Islet precursor cell (in vitro differentiated cells): ENCODE results near the gene VSX1.

ENCODE experiments used
- DNase-seq: peaks from one replicate; pipeline ENCODE4 v3.0.0-alpha.2; 2018

Gene VSX1

GRCh38 chr20:25051386-25052155 is 30.4 kb downstream of the VSX1 start:
- peak; percentile 34 for DNase-seq

- peak; percentile 37 for DNase-seq
Observed at GRCh38 chr20:25050501-25051350, 31.2 kb downstream of the VSX1 start.

DNA sequence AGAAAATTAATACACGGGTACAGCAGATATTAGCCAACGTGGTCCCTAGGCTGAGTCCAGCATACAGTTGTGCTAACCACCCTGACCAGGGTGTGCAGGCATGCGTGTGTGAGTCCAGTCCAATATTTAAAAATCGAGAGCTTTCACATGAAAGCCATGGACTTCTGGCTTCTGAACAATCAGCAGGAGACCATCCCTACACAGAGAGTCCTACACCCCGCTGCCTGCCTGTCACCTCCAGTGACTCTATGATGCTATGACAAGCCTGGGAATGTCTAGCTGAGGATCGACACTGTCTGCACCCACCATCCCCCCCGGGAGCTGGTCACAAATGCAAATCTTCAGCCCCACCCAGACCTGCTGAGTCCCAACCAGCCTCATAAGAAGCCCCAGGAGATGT is 31.9 kb downstream of the VSX1 start:
- DNase-seq = no peak

DNA sequence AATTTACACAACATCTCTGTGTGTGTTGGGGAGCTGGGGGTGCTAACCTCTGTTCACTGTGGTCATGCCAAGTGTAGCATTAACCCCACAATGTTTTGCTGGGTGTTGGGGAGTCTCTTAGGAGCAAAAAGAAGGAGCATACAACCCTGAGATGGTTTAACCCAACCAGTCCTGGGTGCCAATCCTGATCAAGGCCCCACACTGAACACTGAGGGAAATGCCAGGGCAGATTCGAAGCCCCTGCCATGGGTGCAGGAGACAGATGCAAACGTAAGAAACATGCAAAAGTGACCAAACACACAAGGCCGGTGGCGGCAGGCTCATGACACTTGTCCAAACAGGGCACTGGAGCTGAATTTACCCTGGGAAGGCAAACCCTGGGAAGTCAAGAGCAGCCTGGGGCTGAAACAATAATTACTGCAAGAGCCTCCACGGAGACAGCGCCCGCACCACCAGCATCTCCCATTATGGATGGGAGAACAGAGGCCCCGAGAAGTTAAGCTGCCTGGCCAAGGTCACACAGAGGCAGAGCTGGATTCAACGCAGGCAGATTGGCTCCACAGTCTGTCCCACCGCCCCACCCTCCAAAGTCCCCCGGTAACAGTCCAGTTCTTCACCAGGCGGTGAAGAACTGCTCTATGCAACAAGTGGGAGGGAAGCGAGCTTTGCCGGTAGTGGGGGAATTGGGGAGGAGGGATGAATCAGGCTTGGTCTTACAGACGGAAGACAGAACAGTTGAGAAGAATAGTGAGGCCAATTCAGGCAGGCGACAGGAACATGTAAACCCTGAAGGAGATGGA is 32.5 kb downstream of the VSX1 start:
- no peak for DNase-seq

GRCh38 chr20:25048519-25048952 is 33.4 kb downstream of the VSX1 start:
- DNase-seq = no peak

DNA sequence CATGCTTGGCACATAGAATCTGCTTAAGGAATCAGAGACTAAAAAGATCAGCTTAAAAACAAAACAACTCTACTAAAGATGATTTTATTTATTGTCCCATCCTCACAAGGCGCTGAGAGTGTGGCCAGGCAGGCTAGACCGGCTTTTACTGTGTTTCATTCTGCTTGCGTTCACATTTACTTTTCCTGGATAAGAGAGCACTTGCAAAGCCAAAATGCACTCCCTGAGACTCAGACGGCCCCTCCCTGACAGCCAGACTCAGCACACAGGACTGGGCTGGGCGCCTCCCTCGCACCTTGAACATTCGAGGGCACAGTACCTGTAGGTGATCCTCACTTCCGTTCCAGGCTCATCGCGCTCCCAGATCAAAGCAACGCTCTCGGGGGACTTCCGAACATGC is 34.2 kb downstream of the VSX1 start:
- DNase-seq = no peak

DNA sequence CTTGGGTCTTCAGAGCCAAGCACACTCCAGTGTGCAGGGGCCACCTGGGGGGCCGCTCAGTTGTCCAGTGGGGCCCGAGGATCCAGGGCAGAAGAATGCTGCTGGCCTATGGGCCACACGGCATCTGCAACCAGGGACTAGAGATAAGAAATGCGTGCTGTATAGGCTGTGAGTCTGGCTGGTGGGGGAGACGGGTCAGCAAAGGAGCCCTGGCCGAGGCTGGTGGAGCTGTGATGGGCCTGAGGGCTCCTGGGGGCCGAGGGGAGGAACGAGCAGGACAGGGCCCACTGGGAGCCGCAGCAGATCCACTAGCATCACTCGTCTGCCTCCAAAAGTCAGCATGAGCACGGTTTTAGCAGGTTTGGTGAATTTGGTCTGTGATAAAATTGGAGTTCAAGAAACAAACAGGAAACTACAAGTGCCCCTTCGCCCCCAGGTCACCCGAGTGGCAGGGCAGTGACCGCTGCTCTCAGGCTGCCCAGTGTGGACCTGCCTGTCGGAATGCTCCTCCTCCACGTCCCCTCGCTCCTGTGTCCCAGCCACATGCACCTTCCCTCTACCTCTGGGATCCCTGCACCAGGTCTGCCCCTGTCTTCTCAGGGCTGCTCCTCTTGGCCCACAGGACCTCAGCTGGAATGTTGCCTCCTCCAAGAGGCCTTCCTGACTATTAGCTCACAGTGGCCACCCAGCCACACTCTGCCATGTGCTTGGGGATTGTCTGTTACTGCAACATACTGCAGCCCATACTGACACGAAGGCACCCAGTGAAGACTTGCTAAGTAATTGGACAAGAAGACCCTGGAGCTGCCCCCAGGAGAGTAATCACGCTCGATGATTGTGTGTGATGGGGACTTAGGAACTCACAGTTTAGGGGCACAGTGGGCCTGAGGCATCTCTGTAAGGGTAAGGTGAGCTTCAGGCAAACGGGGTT is 34.9 kb downstream of the VSX1 start:
- no peak for DNase-seq

DNA sequence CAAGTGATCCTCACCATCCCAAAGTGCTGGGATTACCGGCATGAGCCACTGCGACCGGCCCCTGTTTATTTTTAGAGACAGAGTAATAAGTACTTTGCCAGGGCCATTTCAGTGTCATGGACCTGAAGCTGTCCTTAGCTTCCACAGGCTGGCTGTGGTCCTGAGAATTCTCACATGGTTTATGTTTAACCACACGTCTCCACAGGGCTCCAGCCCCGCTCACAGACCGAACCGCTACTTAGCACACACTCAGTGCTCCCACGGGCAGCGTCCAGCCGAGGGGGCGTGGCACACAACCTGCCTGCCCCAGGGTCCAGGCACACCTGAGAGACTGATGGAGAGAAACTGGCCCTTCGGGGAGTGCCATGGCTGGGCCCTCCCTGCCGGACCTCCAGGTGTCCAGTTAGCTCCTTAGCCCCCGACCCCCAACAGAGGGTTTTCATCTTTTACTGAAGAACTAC is 35.7 kb downstream of the VSX1 start:
- DNase-seq = no peak

DNA sequence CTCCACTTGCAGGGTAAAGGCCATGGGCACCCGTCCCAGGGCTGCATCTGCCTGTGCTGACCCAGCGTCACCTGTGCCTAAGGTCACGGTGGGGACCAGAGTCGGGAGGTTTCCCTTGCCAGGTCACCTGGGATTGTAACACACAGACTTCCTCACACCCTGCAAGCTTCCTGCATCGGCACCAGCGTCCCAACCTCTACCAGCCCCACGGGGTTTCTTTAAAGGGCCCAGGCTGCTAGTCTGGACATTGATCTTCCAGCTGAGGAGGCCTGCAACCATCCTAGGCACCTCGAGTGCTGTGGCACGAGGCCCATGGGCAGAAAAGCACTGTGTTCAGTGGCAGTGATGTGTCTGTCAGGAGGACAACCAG is 36.6 kb downstream of the VSX1 start:
- no peak for DNase-seq

GRCh38 chr20:25044660-25045342 is 37.1 kb downstream of the VSX1 start:
- DNase-seq = no peak

GRCh38 chr20:25044261-25044560 is 37.7 kb downstream of the VSX1 start:
- DNase-seq = no peak

GRCh38 chr20:25043499-25044260 is 38.3 kb downstream of the VSX1 start:
- DNase-seq = no peak

DNA sequence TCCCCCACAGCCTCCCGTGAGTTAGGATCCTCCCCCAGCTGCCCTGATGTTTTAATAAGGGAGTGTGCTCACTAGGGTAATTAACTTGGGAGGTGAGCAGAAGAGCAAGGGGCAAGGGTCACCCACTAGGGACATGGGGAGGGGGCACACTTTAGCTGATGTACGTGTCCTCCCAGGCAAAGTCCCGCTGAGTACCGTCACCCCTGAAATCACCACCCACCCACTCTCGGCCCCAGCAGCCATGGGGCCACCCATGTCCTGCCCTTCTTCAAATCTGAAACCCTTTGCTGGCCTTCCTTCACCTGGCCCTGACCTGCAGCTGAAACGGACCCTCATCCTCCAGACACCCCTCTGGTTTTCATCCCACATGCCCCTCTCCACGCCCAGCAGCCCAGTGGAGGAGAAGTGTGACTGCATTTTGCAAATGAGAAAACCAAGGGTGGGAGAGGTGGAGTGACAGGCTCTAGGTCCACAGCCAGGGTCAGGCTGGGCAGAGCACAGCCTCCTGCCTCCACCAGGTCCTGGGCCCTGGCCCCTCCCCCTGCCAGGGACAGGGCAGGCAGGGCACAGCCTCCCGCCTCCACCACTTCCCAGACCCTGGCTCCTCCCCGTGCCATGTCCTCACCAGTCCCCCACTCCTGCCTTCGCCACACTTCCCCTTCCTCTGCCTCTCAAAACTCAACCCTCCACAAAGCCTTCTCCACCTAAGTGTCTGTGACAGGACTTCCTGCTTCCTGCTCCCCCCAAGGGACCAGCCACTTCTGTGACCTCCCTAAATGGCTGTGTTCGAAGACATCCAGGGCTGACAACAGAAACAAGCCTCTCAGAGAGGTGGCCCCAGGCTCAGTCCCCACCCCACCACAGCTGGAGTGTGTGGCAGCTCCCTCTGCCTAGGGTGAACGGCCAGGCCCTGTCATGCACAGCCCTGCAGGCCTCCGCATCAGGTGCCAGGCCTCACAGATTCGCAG is 39.1 kb downstream of the VSX1 start:
- no peak for DNase-seq

DNA sequence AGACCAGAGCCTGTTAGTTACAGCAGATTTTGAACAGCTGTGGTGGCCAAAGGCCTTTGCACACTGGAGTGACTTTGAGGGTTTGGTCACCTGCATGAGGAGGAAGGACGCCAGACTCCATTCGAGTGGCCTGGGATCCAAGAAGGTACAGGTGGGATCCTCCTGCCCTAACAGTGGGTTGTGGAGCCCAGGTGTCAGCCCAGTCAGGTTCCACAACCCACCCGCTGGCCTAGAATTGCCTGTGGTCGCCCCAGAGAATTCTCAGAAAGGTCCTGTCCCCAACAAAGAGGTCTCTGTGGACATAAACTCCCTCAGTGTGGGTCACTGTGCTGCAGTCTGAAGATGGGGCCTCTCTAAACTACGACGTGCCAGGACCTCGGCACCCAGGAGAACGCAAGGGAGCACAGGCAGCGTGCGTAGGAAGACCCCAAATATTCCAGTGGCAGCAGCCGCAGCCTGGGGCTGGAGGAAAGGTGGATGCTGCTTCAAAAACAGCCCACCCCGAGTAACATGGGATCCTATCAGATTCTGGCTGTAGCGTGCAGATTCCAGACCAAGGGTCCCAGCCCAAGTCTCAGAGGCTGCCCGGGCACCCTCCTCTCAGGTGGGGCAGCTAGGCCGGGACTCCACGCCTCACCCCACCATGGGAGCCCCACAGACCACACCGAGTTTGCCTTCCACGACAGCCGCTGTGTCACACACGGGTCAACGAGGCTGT is 40.0 kb downstream of the VSX1 start:
- DNase-seq = no peak

DNA sequence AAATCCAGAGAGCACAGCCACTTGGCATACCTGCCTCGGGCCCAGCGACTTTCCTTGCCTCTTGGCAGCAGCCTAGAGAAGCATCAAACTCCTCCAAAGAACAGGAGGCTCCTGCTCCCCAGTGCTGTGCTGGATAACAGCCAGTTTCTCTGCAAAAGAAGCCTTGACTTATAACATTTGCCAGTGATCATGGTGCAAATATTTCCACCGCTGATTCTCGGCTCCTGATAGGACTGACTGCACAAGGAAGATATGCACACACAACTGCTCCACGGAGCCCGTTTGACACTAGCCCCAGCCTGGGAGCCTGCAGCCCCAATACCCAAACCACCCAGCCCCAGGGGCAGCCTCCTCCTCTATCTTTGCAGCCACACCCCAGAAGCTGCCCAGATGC is 41.5 kb downstream of the VSX1 start:
- no peak for DNase-seq

DNA sequence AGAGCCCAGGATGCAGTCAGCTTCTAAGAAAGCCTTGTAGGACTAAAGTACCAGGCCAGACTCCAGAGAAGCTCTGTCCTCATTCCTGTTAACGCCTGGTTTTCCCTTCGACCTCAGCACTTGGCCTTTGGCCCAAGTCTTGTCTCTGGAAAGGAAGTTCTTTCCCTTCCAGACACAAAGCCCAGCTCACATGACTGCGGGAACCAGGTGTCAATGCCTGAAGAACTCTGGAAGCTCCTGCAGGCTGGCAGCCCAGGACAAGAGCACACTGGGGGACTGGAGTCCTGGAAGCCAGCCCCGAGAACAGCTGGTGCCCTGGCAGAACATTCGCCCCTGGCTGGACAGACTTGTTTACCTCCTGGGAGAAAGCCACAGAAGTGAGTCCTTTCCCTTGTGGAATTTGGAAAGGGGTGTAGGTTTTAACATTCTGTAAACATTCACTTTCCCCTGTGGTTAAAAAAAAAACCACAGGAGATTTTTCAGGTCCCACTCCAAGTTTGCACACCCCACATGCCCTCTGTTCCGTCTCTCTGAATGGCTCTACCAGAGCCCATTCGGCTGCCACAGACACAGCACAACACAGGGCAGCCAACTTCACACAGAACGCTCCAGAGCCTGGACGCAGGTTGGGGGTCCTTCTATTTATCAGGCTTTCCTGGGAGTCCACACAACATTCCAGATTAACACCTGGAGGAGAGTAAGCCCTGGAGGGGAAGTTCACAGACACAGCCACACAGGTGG is 42.1 kb downstream of the VSX1 start:
- peak; percentile 69 for DNase-seq

GRCh38 chr20:25038591-25039015 is 43.3 kb downstream of the VSX1 start:
- no peak for DNase-seq

- DNase-seq = no peak
Observed at GRCh38 chr20:25038103-25038410, 43.9 kb downstream of the VSX1 start.
